B cell (primary cell): ENCODE measurements around the gene NXPE4.
"Not testable (repeated sequence)": the region's sequence is repeated elsewhere in the genome, so short reads cannot be mapped to it uniquely, and the experiment has no call there.

ENCODE experiments used
- CTCF ChIP-seq: fragments of 200-600 bp; IDR thresholded peaks from one replicate; pipeline ENCODE4 v1.8.0; 2022; ENCODE audit warnings: antibody characterized with exemption, mild to moderate bottlenecking
- EZH2 ChIP-seq: IDR thresholded peaks from 2 replicates; pipeline ENCODE4 v1.6.1; 2012; ENCODE audit warnings: borderline replicate concordance, low read depth, mild to moderate bottlenecking, moderate library complexity, low read length; ENCODE audit not compliant: insufficient read depth, poor library complexity, severe bottlenecking

- not testable (repeated sequence) for TF ChIP-seq EZH2, CTCF
These were observed 17.5 kb upstream of the NXPE4 start for GRCh38 chr11:114613094-114613493.
